ENCODE results near the gene IFI44.

The IFI44 gene

DNA sequence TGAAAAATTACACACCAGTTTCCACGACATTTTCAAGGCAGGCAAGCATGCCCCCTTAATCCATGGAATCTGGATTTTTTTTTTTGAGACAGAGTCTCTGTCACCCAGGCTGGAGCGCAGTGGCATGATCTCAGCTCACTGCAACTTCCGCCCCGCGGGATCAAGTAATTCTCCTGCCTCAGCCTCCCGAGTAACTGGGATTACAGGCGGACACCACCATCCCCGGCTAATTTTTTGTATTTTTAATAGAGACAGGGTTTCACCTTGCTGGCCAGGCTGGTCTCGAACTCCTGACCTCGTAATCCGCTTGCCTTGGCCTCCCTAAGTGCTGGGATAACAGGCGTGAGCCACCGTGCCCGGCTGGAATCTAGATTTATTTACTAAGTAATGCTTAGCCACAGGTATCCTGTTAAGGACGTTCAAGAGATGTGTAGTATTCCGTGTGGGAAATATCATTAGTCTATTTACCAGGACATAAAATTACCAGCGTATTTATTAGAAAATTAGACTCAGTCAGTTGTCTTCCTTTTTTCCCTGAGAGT is 2.5 kb downstream of the IFI44 start:
- no peak for FAIRE-seq

DNA sequence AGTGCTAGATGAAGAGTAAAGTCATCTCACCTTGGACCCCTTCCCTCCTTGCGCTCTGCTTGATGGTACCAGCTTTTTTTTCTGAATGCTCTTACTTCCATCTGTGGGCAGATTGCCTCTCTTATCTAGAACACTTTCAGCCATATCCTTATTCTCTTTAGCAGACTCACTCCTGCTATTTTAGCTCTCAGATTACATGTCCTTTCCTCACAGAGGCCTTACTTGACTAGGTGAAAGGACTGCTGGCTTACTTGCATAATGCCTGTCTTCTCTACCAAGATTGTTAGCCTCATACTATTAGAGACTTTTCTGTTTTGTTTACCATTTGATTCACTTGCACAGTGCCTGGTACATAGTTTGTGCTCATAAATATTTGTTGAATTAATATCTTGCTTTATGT is 9.3 kb downstream of the IFI44 start:
- no peak for FAIRE-seq

DNA sequence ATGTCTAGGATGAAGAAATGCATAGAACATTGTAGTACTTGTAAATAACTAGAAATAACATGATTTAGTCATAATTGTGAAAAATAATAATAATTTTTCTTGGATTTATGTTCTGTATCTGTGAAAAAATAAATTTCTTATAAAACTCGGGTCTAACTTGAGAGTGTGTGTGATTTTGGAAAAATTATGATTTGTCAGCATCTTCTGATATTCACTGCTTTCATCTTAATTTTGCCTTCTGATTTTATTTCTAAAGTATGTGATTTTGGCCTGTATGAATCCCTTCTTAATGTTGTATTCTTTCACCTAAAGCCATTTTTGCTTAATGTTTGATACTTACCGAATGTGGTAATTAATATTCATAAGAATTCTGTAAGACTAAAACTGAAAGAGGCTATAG is 14.3 kb downstream of the IFI44 start:
- no peak for FAIRE-seq

DNA sequence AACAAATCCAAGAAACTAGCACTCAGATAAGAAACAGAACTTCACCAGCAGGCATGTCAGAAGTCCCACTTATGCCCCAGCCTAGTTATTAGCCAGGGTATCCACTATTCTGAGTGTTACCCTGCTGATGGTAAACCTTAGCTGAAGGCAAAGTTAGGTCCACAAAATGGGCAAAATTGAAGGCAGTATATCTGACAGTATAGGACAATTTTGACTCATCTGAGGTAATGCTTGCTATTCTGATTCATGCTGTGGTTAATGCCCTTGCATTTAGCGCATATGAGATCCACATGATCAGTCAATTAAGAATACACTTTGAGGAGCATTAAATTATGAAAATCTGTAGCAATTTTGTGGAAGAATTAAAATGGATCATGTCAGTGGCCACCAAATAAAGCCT is 15.1 kb downstream of the IFI44 start:
- FAIRE-seq = no peak

DNA sequence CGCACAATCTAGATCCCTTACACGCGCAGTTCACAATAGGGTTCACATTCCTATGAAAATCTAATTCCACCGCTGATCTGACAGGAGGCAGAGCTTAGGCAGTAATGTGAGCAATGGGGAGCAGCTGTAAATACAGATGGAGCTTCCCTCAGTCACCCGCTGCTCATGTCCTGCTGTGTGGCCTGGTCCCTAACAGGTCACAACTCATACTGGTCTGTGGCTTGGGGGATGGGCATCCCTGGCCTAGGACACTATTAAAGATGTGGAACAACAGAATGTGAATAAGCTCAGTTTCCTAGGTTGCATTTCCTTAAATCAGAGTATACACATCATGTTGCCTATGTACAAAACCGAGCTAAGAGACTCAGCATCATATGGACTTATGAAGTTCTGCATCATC is 16.2 kb downstream of the IFI44 start:
- FAIRE-seq = no peak

DNA sequence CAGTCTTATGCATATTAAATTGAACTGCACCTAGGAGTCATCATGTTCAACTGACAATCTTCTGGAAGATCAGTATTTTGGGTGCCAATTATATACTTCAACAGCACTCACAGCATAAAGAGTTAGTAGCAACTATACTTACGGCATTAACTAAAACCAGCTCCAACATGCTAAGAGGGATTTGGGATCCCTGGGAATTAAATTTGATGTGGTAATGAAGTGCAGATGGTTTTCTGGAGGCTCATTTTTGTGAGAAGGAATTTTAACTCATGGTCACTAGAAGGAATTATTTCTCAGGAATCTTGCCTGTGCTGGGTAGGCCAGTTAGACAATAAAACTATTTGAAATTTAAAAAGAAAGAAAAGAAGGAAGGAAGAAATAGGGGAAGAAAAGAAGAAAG is 18.3 kb downstream of the IFI44 start:
- FAIRE-seq = no peak

DNA sequence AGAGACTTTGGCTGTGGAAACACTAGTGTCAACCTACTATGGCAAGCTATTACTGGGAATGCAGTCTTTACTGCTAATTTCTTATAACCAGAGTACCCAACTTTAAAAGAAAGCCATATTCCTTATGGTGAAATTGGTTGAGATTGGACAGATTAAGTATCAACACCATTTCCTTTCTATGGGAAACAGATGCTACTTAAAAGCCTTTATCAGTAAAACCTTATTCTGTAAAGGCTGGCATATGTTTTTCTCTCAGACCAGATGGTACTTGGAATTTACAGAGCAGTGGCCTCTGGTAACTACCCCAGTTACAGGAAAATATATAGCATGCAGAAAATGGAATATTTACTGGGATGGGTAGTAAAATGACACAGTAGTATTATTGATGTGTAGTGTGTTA is 18.8 kb downstream of the IFI44 start:
- FAIRE-seq = no peak

DNA sequence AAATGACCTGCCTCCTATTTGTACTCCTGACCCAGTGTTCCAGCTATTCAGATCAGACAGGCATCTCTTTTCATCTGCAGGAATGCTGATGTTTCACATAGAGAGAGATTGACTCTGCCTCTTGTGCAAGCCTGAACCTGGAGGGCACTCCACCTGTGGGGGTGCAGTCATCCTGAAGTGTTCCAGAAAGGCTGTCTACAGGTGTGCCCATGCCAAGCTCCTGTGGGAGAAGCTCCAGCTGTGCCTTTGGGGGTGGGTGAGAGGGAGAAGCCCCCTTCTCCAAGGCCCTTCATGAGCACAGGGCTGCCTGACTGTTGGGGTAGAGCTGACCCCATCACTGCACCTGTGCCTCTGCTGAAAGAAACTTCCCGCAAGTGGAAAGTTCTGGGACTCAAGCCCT is 22.8 kb downstream of the IFI44 start:
- no peak for FAIRE-seq

DNA sequence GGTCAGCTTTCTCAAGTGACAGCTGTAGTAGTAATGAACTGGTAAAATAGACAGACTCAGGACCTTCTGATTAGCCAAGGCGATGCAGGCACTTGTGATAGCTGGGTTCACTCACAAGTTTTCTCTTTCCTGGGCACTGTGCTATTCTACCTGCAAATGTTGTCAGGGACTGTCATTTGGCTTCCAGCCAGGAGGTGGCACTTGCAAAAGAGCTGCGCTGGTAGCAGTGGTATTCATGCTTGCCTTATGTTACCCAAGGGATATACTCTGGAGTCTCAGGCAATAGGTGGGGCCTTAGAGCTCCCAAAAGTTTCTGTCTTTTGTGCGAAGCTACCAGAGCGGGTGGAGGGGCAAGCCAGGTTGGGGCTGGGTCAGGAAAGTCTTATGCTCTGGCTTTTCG is 23.5 kb downstream of the IFI44 start:
- no peak for FAIRE-seq

DNA sequence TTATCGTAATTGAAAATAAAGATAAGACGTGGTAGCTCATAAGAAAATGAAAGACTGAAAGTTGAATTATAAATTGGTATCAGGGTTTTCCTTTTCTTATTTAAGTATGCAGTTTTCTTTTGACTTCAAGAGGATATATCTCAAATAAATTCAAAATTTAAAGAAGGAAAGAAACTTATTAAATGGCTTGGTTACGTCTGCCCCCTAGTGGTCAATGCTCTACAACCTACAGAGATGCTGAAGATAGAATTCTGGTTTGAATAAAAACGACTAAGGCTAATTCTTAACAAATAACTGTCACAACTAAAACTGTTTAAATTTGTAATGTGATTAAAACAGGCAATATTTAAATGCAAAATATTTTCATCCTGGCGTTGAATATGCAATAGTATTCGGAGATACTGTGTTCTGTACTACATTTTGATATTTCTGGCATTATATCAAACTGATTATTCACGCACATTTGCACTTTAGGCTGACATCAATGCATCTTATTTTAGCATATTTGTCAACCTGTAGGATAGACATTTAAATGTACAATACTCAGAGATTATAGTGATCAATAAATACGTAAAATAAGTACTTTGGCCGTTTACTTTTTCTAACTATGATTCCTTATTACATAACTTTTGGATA is 26.8 kb downstream of the IFI44 start:
- FAIRE-seq = peak; percentile 95

DNA sequence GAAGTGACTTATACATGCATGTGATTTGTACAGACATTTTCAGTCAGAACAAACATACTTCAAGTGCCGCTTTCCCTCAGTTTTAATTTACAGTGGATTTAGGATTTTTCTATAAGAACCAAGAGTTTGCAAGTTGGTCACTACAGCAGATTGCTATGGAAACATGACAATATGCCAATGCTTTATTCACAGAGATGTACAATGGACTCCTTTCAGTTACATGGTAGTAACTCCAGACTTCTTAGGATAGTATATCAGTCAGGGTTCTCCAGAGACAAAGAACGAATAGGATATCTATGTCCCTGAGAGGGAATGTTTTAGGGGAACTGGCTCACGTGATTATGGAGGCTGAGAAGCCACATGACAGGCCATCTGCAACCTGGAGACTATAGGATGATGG is 27.4 kb downstream of the IFI44 start:
- FAIRE-seq = no peak

DNA sequence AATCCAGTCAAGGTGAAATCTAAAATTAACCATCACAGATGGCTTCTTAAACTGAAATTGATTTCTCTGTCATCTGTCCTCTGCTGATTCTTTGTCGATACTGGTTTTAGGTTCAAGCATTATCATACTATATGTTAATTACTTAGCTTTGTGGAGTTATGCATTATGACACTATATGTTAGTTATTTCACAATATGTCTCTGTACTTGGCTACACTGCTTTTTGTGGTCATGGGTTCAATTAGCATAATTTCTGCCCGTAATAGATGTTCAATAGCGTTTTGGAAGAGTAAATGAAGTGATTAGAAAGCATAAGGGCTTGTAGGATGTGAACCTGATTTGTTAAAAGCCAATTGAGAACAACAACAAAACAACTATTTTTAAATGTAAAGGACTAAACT is 28.2 kb downstream of the IFI44 start:
- no peak for FAIRE-seq

DNA sequence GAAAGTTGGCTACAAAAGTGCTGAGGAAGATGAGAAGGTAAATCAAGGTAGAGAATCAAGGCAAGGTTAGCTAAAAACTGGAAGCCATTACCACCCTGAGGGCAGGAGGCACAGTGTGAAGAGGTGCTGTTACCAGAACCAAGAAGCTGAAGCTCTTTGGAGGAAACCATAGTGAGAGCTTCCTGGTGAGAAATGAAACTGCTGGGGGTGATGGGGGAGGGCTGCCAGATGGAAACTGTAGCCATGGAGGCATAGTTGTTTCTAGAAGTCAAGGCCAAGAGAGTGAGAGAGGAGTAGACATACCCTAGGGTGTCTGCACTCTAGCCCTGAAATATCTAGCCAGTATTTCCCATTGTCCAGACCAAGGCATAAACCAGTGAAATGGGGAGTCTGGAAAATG is 28.7 kb downstream of the IFI44 start:
- FAIRE-seq = no peak

DNA sequence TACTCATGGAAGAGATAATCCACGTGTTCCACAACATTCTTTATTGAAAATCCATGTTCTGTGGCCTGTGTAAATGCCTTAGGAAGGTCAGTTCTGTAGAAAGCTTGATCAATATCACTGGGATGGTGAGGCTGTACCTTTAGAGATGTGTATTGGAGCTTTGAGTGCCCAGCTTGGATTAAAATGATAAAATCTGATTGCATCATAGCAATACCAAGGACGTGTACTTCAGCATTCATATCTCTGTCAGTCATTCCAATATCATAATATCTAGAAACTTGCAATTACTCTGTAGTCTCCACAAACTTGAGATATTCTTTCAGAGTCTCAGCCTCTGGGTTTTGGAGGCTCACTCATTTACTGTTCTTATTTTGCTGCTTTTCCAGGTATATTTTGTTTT is 31.6 kb downstream of the IFI44 start:
- FAIRE-seq = no peak

DNA sequence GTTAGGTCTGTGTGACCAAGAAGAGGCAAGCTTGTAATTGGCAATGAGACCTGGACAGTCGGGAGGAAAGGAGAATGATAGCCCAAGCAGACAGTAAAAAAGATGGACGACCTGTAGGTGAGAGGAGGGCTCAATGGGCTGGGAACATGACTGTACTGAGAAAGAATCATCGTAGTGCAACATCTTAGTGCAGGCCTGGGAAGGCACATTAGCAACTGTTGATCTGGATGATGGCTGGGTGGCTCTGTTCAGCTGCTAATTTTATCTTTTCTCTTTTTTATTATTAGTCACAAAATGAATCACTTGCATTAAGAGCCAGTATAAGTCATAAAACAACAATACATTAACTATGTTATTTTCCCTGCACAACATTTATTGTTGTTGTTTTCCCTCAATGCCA is 32.9 kb downstream of the IFI44 start:
- FAIRE-seq = no peak

DNA sequence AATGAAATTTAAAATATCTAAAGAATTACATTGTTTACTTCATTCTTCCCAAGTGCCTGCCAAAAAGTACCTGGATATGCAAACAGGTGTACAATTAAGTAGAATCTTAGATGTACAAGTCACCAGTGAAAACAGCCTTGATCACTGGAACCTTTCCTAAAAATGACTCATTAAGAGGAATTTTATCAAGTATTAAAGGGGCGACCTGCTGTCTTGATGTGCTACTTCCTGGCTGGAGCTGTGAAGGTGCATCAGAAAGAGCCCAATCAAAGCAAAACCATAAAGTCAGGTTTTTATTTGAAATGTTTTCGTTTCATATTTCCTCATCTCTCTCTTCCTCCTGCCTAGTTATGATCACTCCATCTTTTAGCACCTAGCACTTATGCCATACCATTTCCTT is 33.4 kb downstream of the IFI44 start:
- no peak for FAIRE-seq

DNA sequence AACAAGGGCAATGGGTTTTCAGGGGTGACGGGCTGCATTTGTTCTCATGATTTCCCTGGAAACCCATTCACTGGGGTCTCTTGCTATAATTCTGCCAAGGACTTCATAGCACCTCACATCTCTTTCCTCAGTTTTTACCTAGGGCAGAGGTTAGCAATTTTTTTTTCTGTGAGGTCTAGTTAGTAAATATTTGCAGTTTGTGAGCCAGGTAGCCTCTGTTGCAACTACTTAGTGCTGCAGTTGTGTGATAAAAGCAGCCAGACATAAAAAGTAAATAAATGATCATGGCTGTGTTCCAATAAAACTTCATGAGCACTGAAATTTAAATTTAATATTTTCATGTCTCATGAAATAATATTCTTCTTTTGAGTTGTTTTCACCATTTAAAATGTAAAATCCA is 37.7 kb downstream of the IFI44 start:
- no peak for FAIRE-seq

DNA sequence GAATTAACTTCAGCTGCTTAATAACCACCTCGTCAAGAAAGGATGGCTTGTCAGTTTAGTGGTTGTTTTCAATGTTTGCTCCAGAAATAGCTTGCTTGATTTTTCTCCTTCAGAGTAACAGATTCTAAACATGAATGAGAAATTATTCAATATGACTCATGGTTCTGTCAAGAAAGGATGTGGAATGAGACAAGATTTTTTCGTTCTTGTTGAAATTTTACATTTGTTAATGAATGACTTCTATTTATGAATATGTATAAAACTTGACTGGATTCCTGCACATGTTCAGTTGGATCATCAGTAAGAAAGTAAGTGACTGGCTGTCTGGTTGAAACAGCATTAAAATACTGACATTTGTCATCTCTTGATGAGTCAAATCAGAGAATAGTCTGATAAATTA is 38.3 kb downstream of the IFI44 start:
- no peak for FAIRE-seq

DNA sequence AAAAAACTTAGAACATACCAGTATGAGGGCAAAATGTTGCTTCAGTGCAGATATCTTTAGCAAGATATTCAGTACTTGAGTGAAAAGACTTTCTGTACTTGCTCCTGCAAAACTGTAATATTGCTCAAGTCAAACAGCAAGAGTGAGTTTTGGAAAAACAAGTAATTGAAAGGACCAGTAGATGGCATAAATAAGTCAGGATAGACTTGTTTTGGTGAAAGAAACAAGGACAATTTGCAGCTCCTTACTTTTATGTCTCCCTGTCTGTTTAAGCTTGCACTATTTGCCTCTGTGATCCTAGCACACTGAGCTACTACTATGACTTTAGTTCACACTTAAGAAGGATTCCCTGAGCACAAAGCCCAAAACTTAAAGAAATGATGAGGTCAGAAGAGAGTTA is 39.1 kb downstream of the IFI44 start:
- FAIRE-seq = no peak

DNA sequence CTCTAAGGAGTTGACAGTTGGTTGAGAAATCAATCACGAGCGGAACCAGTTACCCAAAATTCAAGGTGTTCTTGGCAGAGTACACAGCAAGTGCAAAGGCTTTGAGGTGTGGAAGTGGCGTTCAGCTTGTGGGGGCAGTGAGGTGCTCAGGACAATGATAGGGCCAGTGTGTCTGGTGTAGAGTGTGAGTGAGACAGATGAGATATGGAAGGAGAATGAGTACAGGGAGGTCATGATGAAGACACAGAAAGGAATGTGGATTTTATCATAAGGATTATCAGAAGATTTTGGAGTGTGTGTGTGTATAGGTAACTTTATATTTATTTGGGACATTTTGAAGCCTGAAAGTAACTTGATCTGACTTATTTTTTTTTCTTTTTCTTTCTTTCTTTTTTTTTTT is 40.9 kb downstream of the IFI44 start:
- FAIRE-seq = no peak

DNA sequence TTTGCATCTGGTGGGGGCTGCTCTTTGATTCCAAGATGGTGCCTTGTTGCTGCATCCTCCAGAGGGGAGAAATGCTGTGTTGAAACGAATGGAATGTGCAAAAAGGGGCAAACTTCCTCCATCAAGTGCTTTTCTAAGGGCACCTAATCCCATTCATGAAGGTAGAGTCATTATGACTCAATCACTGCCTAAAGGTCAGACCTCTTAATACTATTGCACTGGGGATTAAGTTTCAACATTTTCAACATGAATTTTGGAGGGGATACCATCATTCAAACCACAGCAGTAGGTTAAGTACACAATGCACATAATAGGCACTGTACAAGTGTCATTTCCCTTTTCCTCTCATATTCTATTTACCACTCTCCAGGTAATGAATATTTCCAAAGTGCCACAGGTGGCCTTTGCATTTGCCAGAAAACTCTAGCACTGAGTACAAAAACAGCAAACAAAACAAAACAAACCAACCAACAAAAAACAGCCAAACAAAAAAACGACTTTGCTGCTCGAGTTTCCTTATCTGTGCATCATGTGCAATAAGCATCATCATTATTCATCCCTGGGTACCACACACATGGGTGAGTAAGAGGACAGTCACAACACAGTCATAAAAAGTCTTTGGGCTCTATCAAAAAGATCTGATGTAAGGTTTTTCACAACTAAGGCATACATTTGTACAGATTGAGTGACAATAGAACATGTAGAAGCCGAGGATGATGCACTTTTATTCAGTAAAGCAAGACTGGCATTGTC is 42.5 kb downstream of the IFI44 start:
- no peak for FAIRE-seq

DNA sequence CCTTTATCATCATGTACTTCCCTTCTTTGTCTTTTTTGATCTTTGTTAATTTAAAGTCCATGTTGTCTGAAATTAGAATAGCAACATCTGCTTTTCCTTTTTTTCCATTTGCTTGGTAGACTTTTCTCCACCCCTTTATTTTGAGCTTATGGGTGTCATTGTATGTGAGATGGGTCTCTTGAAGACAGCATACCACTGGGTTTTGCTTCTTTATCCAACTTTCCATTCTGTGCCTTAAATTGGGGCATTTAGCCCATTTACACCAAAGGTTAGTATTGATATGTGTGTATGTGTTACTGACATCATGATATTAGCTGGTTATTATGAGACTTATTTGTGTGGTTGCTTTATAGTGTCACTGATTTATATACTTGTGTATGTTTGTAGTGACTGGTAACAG is 50.2 kb downstream of the IFI44 start:
- FAIRE-seq = no peak

DNA sequence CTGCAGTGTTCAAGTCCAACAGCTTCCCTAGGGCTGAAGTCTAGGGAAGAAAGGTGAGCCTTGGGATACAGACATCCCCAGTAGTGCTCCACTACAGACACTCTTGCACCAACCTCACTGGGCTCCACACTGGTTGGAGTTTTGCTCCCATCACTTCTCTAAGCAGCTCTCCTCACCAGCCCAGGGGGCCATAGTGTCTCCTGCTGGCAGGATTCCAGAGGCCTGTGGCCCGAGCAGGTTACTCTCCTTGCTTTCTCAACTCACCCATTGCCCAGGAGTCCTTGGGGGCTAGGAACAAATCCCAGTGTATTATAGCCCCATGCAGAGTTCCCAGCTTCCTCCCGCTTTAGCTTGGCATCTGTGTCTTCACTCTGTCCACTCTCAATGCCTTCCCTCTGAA is 52.8 kb downstream of the IFI44 start:
- no peak for FAIRE-seq

DNA sequence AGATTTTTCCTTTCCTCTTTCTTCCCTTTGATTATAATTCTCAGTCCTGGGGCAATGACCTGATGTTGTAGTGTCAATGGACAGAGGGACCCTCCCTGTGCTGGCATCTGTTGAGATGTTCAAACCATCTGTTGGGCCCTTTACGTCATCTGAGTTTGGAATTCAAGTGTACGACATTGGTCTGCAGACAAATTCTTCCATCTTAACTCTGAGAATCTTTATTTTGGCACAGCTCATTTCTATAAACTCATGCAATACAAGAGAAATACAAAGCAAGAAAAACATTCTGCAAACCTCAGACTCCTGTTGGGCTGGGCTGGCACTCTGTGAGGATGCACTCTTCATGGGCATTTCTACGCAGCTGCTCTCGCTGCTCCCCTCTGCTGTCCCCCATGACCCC is 54.2 kb downstream of the IFI44 start:
- no peak for FAIRE-seq
